Effector CD8-positive, alpha-beta T cell (primary cell): Measurements from ENCODE around the gene SLC22A6.
"Not testable (repeated sequence)": the region's sequence is repeated elsewhere in the genome, so short reads cannot be mapped to it uniquely, and the experiment has no call there.

Experiments used
- DNase-seq: peaks from one replicate; lab custom pipeline; 2025; lab: John Stamatoyannopoulos, UW

SLC22A6 gene

GRCh38 chr11:62985041-62985750 lies 429 bp upstream of the SLC22A6 start:
- DNase-seq: no peak

- no peak for DNase-seq
These were observed 1.1 kb downstream of the SLC22A6 start for GRCh38 chr11:62983536-62984199.

- no peak for DNase-seq
These were observed 3.0 kb downstream of the SLC22A6 start for GRCh38 chr11:62981743-62982142.

- no peak for DNase-seq
These were observed 4.5 kb downstream of the SLC22A6 start for GRCh38 chr11:62980133-62980760.

GRCh38 chr11:62976109-62976508 lies 8.7 kb downstream of the SLC22A6 start:
- DNase-seq: no peak

- no peak for DNase-seq
These were observed 9.8 kb downstream of the SLC22A6 start for GRCh38 chr11:62974848-62975522.

- no peak for DNase-seq
These were observed 19.2 kb downstream of the SLC22A6 start for GRCh38 chr11:62965574-62965973.

GRCh38 chr11:62962391-62962790 lies 22.4 kb downstream of the SLC22A6 start:
- DNase-seq: no peak

- DNase-seq: no peak
These were observed 23.7 kb downstream of the SLC22A6 start for GRCh38 chr11:62961017-62961570.

GRCh38 chr11:62959422-62959980 lies 25.3 kb downstream of the SLC22A6 start:
- no peak for DNase-seq

- DNase-seq: no peak
These were observed 26.0 kb downstream of the SLC22A6 start for GRCh38 chr11:62958547-62959421.

- DNase-seq: no peak
These were observed 27.6 kb downstream of the SLC22A6 start for GRCh38 chr11:62957147-62957546.

- DNase-seq: no peak
These were observed 30.3 kb downstream of the SLC22A6 start for GRCh38 chr11:62954478-62954877.

GRCh38 chr11:62953811-62954210 lies 31.0 kb downstream of the SLC22A6 start:
- DNase-seq: no peak

GRCh38 chr11:62948765-62949320 lies 35.9 kb downstream of the SLC22A6 start:
- no peak for DNase-seq

- not testable (repeated sequence) for DNase-seq
These were observed 39.2 kb downstream of the SLC22A6 start for GRCh38 chr11:62945538-62945937.

- DNase-seq: not testable (repeated sequence)
These were observed 47.2 kb downstream of the SLC22A6 start for GRCh38 chr11:62937528-62937927.

- DNase-seq: no peak
These were observed 50.3 kb downstream of the SLC22A6 start for GRCh38 chr11:62934496-62934785.

- DNase-seq: no peak
These were observed 50.8 kb downstream of the SLC22A6 start for GRCh38 chr11:62933750-62934495.

- no peak for DNase-seq
These were observed 51.5 kb downstream of the SLC22A6 start for GRCh38 chr11:62933285-62933684.
